ENCODE results near the gene KHDC4.
"Not testable (repeated sequence)": the region's sequence is repeated elsewhere in the genome, so short reads cannot be mapped to it uniquely, and the experiment has no call there.

The KHDC4 gene

DNA sequence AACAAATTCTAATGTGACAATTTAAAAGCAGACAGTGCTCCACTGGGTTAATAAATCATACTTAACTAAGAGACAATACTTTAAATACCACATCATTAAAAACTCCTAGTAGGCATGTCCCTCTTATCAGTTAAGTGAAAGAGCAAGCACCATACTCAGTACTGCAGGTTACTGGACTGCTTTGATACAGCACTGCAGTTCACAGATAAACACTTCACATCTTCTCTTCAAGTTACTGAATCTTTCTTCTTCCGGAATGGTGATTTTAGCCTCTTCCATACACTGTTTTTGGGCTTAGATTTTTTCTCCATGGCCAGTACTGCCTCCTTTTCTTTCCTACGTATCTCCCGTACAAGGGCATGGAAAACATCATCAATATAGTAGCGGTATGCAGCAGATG lies 34.1 kb downstream of the KHDC4 start:
- no peak overlapping the region for H3K4me3 ChIP-seq (ENCODE audit: low read length)
- no peak for DNase-seq (ENCODE audit: low read depth)
- TF ChIP-seq, protein P1, sequence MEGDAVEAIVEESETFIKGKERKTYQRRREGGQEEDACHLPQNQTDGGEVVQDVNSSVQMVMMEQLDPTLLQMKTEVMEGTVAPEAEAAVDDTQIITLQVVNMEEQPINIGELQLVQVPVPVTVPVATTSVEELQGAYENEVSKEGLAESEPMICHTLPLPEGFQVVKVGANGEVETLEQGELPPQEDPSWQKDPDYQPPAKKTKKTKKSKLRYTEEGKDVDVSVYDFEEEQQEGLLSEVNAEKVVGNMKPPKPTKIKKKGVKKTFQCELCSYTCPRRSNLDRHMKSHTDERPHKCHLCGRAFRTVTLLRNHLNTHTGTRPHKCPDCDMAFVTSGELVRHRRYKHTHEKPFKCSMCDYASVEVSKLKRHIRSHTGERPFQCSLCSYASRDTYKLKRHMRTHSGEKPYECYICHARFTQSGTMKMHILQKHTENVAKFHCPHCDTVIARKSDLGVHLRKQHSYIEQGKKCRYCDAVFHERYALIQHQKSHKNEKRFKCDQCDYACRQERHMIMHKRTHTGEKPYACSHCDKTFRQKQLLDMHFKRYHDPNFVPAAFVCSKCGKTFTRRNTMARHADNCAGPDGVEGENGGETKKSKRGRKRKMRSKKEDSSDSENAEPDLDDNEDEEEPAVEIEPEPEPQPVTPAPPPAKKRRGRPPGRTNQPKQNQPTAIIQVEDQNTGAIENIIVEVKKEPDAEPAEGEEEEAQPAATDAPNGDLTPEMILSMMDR (conservative IDR thresholded peaks at IDR 0.05; ENCODE audit: low read length): no peak

DNA sequence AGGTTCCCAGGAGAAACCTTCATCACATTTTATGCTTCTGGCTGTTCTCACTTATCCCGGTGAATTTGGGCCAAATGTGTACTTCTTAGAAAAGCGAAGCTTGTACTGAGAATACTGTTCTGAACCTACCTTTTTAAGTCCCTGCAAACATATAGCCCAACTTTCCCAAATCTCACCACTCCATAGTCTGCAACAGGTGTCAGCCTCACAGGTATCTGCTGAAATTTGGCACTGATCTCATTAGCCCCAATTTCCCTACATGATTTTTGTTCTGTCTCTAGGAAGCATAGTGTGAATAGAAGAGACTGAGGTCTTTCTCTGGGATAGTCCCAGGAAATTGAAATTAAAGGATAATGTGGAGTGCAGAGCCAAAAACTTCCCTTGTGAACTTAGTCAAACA lies 34.5 kb downstream of the KHDC4 start:
- no peak overlapping the region for H3K4me3 ChIP-seq (ENCODE audit: low read length)
- no peak for DNase-seq (ENCODE audit: low read depth)
- TF ChIP-seq, protein P1 (conservative IDR thresholded peaks at IDR 0.05; ENCODE audit: low read length): no peak

GRCh38 chr1:155898888-155899287 lies 35.3 kb downstream of the KHDC4 start:
- no peak for DNase-seq (ENCODE audit: low read depth)
- TF ChIP-seq, protein P1 (conservative IDR thresholded peaks at IDR 0.05; ENCODE audit: low read length): no peak

GRCh38 chr1:155897746-155898145 lies 36.5 kb downstream of the KHDC4 start:
- no peak overlapping the region for H3K4me3 ChIP-seq (ENCODE audit: low read length)
- TF ChIP-seq, protein P1 (conservative IDR thresholded peaks at IDR 0.05; ENCODE audit: low read length): no peak
- no peak for DNase-seq (ENCODE audit: low read depth)

More at GRCh38 chr1:155898888-155899287, 35.3 kb downstream of the KHDC4 start:
- H3K4me3 ChIP-seq (ENCODE audit: low read length): no peak overlapping the region

- not testable (repeated sequence) for H3K4me3 ChIP-seq (ENCODE audit: low read length); DNase-seq (ENCODE audit: low read depth)
Measured at GRCh38 chr1:155896476-155896875, 37.7 kb downstream of the KHDC4 start.

- not testable (repeated sequence) for DNase-seq (ENCODE audit: low read depth); H3K4me3 ChIP-seq (ENCODE audit: low read length)
Measured at GRCh38 chr1:155895617-155896016, 38.6 kb downstream of the KHDC4 start.

DNA sequence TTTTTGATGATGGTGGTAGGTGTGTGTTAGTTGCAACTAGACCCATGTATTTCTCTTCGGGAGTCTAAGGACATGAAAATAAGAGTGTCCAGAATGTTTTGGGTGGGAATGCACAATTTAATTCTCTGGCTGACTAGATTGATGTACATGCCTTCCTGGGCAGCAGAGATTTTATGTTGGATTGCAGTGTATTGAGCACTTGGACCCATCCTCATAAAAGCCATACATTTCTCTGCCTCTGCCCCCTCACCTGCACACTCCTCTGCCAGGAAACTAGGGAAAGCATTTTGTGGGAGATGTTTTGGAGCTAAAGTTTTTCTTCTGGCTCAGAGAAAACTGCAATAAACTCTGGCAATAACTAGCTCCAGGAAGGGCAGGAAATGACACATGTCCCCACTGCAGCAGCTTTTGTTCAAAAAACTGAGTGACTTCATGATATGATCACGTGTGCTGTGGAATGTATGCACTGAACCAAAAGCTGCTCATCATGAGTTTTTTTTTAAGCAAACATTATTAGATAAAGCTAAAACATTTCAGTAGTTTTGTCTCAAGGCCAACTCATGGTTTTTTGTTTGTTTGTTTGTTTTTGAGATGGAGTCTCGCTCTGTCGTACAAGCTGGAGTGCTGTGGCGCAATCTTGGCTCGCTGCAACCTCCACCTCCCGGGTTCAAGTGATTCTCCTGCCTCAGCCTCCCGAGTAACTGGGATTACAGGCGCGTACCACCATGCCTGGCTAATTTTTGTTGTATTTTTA lies 40.6 kb downstream of the KHDC4 start:
- DNase-seq (ENCODE audit: low read depth): peak; percentile 88
- TF ChIP-seq, protein P1 (conservative IDR thresholded peaks at IDR 0.05; ENCODE audit: low read length): no peak
- peak overlapping the region; percentile 20; the same call in 1 of the 2 replicates for H3K4me3 ChIP-seq (ENCODE audit: low read length)

GRCh38 chr1:155892796-155893195 lies 41.4 kb downstream of the KHDC4 start:
- no peak overlapping the region for H3K4me3 ChIP-seq (ENCODE audit: low read length)
- TF ChIP-seq, protein P1 (conservative IDR thresholded peaks at IDR 0.05; ENCODE audit: low read length): no peak

More at GRCh38 chr1:155892796-155893195, 41.4 kb downstream of the KHDC4 start:
- peak; percentile 81 for DNase-seq (ENCODE audit: low read depth)

Measured in AG10803 (cell line).